ENCODE data around the gene LHFPL3. TPM values are rescaled to one million over a fixed set of nuclear protein-coding genes. Genes with fewer than 3 reads are reported as not detected.

Gene LHFPL3
- total RNA-seq, 4 donors from 2014 or later, result not detected

DNA sequence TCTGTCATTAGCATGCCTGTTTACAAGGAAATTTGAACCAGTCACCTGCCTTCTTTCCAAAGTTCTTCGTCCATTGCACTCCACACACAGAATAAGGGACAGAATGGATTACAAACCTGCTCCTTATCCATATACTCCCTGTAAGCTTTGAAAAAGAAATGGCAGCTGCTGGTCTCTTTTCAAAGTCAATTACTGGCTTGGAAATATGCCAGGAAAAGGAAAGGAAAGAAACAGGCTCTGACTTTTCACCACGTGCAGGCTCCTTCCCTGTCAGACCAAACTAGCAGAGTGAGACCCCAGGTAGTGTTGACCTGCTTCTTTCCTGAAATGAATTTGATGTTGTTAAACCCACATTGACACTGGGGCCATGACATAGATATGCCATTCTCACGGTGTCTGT is 84.5 kb downstream of the LHFPL3 start:
- DNase-seq (ENCODE audit: extremely low spot score), result no peak
- H3K27me3 ChIP-seq, result no peaks in the 10 kb centered on the region
- H3K27ac ChIP-seq (replicated peaks in 1 of 4), result no peak overlapping the region
- no peaks in the 10 kb centered on the region for H3K36me3 ChIP-seq
- no peak for TF ChIP-seq POLR2A (IDR thresholded peaks at IDR 0.05; ENCODE audit: low read depth)
- TF ChIP-seq POLR2AphosphoS5 (IDR thresholded peaks at IDR 0.05), result no peak
- TF ChIP-seq EP300 (IDR thresholded peaks at IDR 0.05), result no peak
- TF ChIP-seq, protein P1, sequence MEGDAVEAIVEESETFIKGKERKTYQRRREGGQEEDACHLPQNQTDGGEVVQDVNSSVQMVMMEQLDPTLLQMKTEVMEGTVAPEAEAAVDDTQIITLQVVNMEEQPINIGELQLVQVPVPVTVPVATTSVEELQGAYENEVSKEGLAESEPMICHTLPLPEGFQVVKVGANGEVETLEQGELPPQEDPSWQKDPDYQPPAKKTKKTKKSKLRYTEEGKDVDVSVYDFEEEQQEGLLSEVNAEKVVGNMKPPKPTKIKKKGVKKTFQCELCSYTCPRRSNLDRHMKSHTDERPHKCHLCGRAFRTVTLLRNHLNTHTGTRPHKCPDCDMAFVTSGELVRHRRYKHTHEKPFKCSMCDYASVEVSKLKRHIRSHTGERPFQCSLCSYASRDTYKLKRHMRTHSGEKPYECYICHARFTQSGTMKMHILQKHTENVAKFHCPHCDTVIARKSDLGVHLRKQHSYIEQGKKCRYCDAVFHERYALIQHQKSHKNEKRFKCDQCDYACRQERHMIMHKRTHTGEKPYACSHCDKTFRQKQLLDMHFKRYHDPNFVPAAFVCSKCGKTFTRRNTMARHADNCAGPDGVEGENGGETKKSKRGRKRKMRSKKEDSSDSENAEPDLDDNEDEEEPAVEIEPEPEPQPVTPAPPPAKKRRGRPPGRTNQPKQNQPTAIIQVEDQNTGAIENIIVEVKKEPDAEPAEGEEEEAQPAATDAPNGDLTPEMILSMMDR (IDR thresholded peaks at IDR 0.05), result no peak
- intact Hi-C loops (cut with DNase I), result no loop called here
- no peaks in the 10 kb centered on the region for H3K9me3 ChIP-seq
- no peaks in the 10 kb centered on the region for H3K4me1 ChIP-seq
- H3K4me3 ChIP-seq, result no peak overlapping the region
- 37% methylated on average over 3 of the region's 3 CpGs for WGBS

DNA sequence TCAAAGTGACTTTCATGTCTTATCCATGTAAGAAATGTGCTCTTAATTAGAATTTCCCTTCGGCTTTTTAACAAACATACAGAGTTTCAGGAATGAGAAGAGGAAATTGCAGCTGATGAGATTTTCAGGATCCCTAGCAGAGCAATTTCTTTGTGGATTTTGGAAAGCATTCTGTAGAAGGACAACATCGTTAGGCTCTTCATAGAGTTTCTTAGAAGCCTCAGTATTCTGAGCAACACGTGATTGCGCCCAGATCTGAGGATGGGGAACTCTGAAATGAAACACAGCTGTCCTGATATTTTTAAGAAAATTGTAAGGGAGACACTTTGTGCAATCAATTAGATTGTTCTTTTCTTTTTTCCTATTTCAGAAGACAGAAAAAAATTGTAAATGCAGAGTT is 85.8 kb downstream of the LHFPL3 start:
- Histone ChIP-seq H3K4me3 (no peak overlapping the region), H3K27me3 (no peaks in the 10 kb centered on the region), H3K4me1 (no peaks in the 10 kb centered on the region), H3K36me3 (no peaks in the 10 kb centered on the region), H3K27ac (replicated peaks in 1 of 4) (no peak overlapping the region), H3K9me3 (no peaks in the 10 kb centered on the region)
- intact Hi-C loops (cut with DNase I), result no loop called here
- WGBS, result 54% methylated on average over 4 of the region's 4 CpGs
- no peak for DNase-seq (ENCODE audit: extremely low spot score)
- TF ChIP-seq, protein P1 (IDR thresholded peaks at IDR 0.05), result no peak
- TF ChIP-seq POLR2A (IDR thresholded peaks at IDR 0.05; ENCODE audit: low read depth), result no peak
- TF ChIP-seq EP300 (IDR thresholded peaks at IDR 0.05), result no peak
- no peak for TF ChIP-seq POLR2AphosphoS5 (IDR thresholded peaks at IDR 0.05)

DNA sequence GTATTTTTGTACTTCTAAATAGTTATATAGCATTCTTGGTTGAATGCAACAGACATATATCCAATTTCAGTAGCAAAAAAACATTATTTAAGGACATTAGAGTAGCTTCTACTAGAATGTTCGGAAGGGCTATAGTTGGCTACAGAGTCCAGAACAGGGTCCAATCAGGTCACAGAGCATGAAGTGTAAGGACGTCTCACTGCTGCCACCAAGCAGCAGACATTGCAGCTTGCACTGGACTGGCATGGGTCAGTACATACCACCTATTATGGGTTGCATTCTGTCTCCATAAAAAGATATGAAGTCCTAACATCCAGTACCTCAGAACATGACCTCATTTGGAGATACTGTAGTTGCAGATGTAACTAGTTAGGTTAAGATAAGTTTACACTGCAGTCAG is 87.3 kb downstream of the LHFPL3 start:
- Histone ChIP-seq H3K36me3 (no peaks in the 10 kb centered on the region), H3K4me1 (no peaks in the 10 kb centered on the region), H3K9me3 (no peaks in the 10 kb centered on the region), H3K4me3 (no peak overlapping the region), H3K27me3 (no peaks in the 10 kb centered on the region), H3K27ac (replicated peaks in 1 of 4) (no peak overlapping the region)
- intact Hi-C loops (cut with DNase I), result no loop called here
- 53% methylated on average over 2 of the region's 2 CpGs for WGBS
- no peak for TF ChIP-seq POLR2A (IDR thresholded peaks at IDR 0.05; ENCODE audit: low read depth)
- TF ChIP-seq EP300 (IDR thresholded peaks at IDR 0.05), result no peak
- TF ChIP-seq, protein P1 (IDR thresholded peaks at IDR 0.05), result no peak
- no peak for TF ChIP-seq POLR2AphosphoS5 (IDR thresholded peaks at IDR 0.05)
- no peak for DNase-seq (ENCODE audit: extremely low spot score)

DNA sequence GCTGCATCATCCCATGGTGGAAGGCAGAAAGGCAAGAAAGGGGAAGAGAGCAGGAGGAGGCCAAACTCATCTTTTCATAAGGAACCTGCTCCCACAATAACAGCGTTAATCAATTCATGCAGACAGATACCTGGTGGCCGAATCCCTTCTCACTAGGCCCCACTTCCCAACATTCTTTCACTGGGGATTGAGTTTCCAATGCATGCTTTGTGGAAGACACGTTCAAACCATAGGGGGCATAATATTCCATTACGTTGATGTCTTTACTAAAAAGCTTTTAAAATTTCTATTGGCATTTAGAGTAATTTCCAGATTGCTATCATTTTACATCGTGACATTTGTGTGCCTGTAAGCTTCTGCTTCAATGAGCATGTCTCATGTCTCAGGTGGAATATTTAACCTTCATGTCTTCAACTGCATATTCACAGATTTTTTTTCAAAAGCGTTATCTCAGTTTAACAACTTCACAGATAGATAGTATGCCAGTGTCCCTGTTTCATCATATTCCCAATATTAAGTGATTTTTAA is 88.5 kb downstream of the LHFPL3 start:
- TF ChIP-seq POLR2A (IDR thresholded peaks at IDR 0.05; ENCODE audit: low read depth) (no peak), EP300 (IDR thresholded peaks at IDR 0.05) (no peak), POLR2AphosphoS5 (IDR thresholded peaks at IDR 0.05) (no peak)
- TF ChIP-seq, protein P1 (IDR thresholded peaks at IDR 0.05), result no peak
- DNase-seq (ENCODE audit: extremely low spot score), result no peak
- no peaks in the 10 kb centered on the region for H3K4me1 ChIP-seq
- no peak overlapping the region for H3K27ac ChIP-seq (replicated peaks in 1 of 4)
- intact Hi-C loops (cut with DNase I), result no loop called here
- no peaks in the 10 kb centered on the region for H3K9me3 ChIP-seq
- H3K36me3 ChIP-seq, result no peaks in the 10 kb centered on the region
- no peak overlapping the region for H3K4me3 ChIP-seq
- WGBS, result 83% methylated on average over 6 of the region's 6 CpGs
- H3K27me3 ChIP-seq, result no peaks in the 10 kb centered on the region

DNA sequence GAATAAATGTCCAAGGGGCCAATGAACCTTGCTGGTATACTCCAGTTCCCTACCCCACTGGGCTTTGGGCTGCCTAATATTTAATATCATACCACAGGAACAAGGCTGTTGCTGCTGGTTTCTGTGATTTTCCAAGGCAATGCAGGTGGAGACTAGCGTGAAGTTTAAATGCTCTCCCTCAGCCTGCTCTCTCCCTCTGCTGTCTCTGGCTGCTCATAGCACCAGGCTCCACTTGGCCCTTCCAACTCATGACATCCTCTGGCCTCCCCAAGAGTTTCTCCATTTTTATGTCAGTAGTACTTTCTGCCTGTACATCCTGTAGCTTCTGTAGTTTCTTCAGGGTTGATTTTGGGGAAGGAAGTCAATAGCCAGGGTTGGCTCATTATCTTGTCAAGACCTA is 103.5 kb downstream of the LHFPL3 start:
- TF ChIP-seq POLR2A (IDR thresholded peaks at IDR 0.05; ENCODE audit: low read depth) (no peak), EP300 (IDR thresholded peaks at IDR 0.05) (no peak), POLR2AphosphoS5 (IDR thresholded peaks at IDR 0.05) (no peak)
- H3K27ac ChIP-seq (replicated peaks in 1 of 4), result no peak overlapping the region
- WGBS, result 77% methylated on average over 1 of the region's 1 CpG
- no peaks in the 10 kb centered on the region for H3K27me3 ChIP-seq
- DNase-seq (ENCODE audit: extremely low spot score), result no peak
- no peaks in the 10 kb centered on the region for H3K36me3 ChIP-seq
- intact Hi-C loops (cut with DNase I), result no loop called here
- no peaks in the 10 kb centered on the region for H3K9me3 ChIP-seq
- H3K4me1 ChIP-seq, result no peaks in the 10 kb centered on the region
- H3K4me3 ChIP-seq, result no peak overlapping the region

Measured in esophagus muscularis mucosa (tissue), 4 donors.